GM12892 (cell line): Measurements from ENCODE around the gene UNC80.

Source experiments
- DNase-seq: peaks from one replicate; pipeline ENCODE4 v3.0.0; 2011; ENCODE audit not compliant: insufficient read length
- FAIRE-seq: peaks from 2 replicates; lab custom pipeline; 2011; peaks lifted over from hg19 to GRCh38; lab: Jason Lieb, UNC
- POLR2A ChIP-seq: IDR thresholded peaks from 2 replicates; pipeline ENCODE4 v1.6.1; 2011; ENCODE audit warnings: low read depth, low read length, control low read depth
- POLR2AphosphoS5 ChIP-seq: IDR thresholded peaks from 2 replicates; pipeline ENCODE4 v1.6.1; 2011; ENCODE audit warnings: low read depth, low read length, control low read depth
- TAF1 ChIP-seq: IDR thresholded peaks from 2 replicates; pipeline ENCODE4 v1.6.1; 2011; ENCODE audit warnings: low read depth, mild to moderate bottlenecking, control low read depth, low read length, borderline replicate concordance

The UNC80 gene

GRCh38 chr2:209918251-209918650, 146.6 kb downstream of the UNC80 start:
- no peak for TF ChIP-seq POLR2AphosphoS5
- TF ChIP-seq POLR2A = no peak
- TF ChIP-seq TAF1 = no peak
- FAIRE-seq = no peak
- DNase-seq = no peak

GRCh38 chr2:209922116-209922515, 150.5 kb downstream of the UNC80 start:
- TF ChIP-seq TAF1 = no peak
- TF ChIP-seq POLR2AphosphoS5 = no peak
- no peak for TF ChIP-seq POLR2A
- DNase-seq (no peak), FAIRE-seq (no peak)

GRCh38 chr2:209929369-209929768, 157.7 kb downstream of the UNC80 start:
- DNase-seq = no peak
- TF ChIP-seq POLR2A = no peak
- TF ChIP-seq POLR2AphosphoS5 = no peak
- TF ChIP-seq TAF1 = no peak

GRCh38 chr2:209933499-209934483, 162.2 kb downstream of the UNC80 start:
- FAIRE-seq = no peak
- DNase-seq = no peak
- TF ChIP-seq POLR2A = no peak
- no peak for TF ChIP-seq POLR2AphosphoS5
- no peak for TF ChIP-seq TAF1

More at GRCh38 chr2:209929369-209929768, 157.7 kb downstream of the UNC80 start:
- no peak for FAIRE-seq

- DNase-seq (no peak), FAIRE-seq (no peak)
- no peak for TF ChIP-seq TAF1
- TF ChIP-seq POLR2A = no peak
- TF ChIP-seq POLR2AphosphoS5 = no peak
Measured at GRCh38 chr2:209936106-209936666, 164.6 kb downstream of the UNC80 start.

GRCh38 chr2:209937893-209938292, 166.3 kb downstream of the UNC80 start:
- TF ChIP-seq POLR2A (no peak), POLR2AphosphoS5 (no peak), TAF1 (no peak)
- FAIRE-seq = no peak

GRCh38 chr2:209938906-209939305, 167.3 kb downstream of the UNC80 start:
- FAIRE-seq = no peak
- TF ChIP-seq TAF1 = no peak
- TF ChIP-seq POLR2AphosphoS5 = no peak
- no peak for TF ChIP-seq POLR2A
- DNase-seq = no peak

More at GRCh38 chr2:209937893-209938292, 166.3 kb downstream of the UNC80 start:
- no peak for DNase-seq

- TF ChIP-seq TAF1 (no peak), POLR2A (no peak), POLR2AphosphoS5 (no peak)
- DNase-seq = no peak
- FAIRE-seq = no peak
Measured at GRCh38 chr2:209940936-209941335, 169.3 kb downstream of the UNC80 start.

GRCh38 chr2:209942426-209942825, 170.8 kb downstream of the UNC80 start:
- TF ChIP-seq TAF1 (no peak), POLR2AphosphoS5 (no peak), POLR2A (no peak)
- FAIRE-seq = no peak
- no peak for DNase-seq

- no peak for FAIRE-seq
- DNase-seq = no peak
- no peak for TF ChIP-seq POLR2AphosphoS5
- no peak for TF ChIP-seq POLR2A
- TF ChIP-seq TAF1 = no peak
Measured at GRCh38 chr2:209942936-209943605, 171.4 kb downstream of the UNC80 start.

- DNase-seq = no peak
- no peak for FAIRE-seq
- TF ChIP-seq TAF1 = no peak
- no peak for TF ChIP-seq POLR2A
- no peak for TF ChIP-seq POLR2AphosphoS5
Measured at GRCh38 chr2:209943776-209944175, 172.1 kb downstream of the UNC80 start.

GRCh38 chr2:209946539-209946938, 174.9 kb downstream of the UNC80 start:
- FAIRE-seq = no peak
- TF ChIP-seq POLR2A (no peak), POLR2AphosphoS5 (no peak), TAF1 (no peak)
- DNase-seq = no peak
